ENCODE data around the gene ZNF708. TPM values are rescaled to one million over a fixed set of nuclear protein-coding genes. Genes with fewer than 3 reads are reported as not detected.
"Not testable (repeated sequence)": the region's sequence is repeated elsewhere in the genome, so short reads cannot be mapped to it uniquely, and the experiment has no call there.

ZNF708 gene
- total RNA-seq, 1 donor from 2014 or later, result 6.0 TPM

DNA sequence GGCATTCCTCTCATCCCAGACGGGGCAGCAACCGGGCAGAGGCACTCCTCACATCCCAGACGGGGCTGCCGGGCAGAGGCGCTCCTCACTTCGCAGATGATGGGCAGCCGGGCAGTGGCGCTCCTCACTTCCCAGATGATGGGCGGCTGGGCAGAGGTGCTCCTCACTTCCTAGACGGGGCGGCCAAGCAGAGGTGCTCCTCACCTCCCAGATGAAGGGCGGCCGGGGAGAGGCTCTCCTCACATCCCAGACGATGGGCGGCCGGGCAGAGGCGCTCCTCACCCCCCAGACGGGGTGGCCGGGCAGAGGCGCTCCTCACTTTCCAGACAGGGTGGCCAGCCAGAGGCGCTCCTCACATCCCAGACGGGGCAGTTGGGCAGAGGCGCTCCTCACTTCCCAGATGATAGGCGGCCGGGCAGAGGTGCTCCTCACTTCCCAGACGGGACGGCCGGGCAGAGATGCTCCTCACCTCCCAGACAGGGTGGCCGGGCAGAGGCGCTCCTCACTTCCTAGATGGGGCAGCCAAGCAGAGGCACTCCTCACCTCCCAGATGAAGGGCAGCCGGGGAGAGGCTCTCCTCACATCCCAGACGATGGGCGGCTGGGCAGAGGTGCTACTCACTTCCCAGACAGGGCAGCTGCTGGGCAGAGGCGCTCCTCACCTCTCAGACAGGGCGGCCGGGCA lies 68.9 kb downstream of the ZNF708 start:
- no peak for DNase-seq (ENCODE audit: low read depth in 2 of 2)

DNA sequence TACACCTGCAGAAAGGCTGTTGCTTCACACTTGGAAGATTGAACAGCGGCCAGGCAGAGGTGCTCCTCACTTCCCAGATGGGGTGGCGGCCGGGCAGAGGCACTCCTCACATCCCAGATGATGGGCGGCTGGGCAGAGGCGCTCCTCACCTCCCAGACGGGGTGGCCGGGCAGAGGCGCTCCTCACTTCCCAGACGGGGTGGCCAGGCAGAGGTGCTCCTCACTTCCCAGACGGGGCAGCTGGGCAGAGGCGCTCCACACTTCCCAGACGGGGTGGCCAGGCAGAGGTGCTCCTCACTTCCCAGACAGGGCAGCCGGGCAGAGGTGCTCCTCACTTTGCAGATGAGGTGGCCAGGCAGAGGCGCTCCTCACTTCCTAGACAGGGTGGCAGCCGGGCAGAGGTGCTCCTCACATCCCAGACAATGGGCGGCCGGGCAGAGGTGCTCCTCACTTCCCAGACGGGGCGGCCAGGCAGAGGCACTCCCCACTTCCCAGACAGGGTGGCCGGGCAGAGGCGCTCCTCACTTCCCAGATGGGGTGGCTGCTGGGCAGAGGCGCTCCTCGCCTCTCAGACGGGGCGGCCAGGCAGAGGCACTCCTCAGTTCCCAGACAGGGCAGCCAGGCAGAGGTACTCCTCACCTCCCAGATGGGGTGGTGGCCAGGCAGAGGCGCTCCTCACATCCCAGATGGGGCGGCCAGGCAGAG lies 69.6 kb downstream of the ZNF708 start:
- not testable (repeated sequence) for DNase-seq (ENCODE audit: low read depth in 2 of 2)

DNA sequence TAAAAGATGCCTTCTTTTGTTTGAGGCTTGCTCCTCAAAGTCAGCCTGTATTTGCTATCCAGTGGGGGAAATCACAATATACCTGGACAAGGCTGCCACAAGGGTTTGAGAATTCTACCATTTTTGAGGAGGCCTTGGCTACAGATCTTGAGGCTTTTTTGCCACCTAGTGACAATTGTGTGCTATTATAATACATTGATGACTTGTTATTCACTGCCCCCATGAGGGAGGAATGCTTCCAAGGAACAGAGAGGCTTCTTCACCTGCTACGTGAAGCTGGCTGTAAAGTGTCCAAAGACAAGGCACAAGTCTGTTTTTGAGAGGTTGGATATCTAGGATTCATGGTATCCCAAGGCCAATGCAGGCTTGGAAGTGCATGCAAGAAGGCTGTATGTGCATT lies 72.5 kb downstream of the ZNF708 start:
- DNase-seq (ENCODE audit: low read depth in 2 of 2), result no peak

Other genes with a start within 250 kb of the ZNF708 start
- 3.7 and 7.1 TPM in 2 replicates for gene ZNF714, start 247.2 kb downstream of the ZNF708 start, total RNA-seq
- gene ZNF431, start 187.4 kb downstream of the ZNF708 start, total RNA-seq, result 2.8 and 4.3 TPM in 2 replicates
- gene ZNF738, start 29.6 kb upstream of the ZNF708 start, total RNA-seq, result 4.4 and 5.0 TPM in 2 replicates
- 8.2 and 14.2 TPM in 2 replicates for gene ZNF493, start 67.7 kb upstream of the ZNF708 start, total RNA-seq
- 2.3 and 3.8 TPM in 2 replicates for gene ZNF429, start 176.2 kb upstream of the ZNF708 start, total RNA-seq

Measured in dermis microvascular lymphatic vessel endothelial cell (primary cell).